ENCODE results near the gene LMX1B.

GRCh38 chr9:126681336-126681735, 67.6 kb downstream of the LMX1B start:
- no peak for TF ChIP-seq CTCF (IDR thresholded peaks at IDR 0.05)
- no peak for TF ChIP-seq POLR2AphosphoS5 (IDR thresholded peaks at IDR 0.05; ENCODE audit: low read depth, low read length)
- no peak for TF ChIP-seq REST (IDR thresholded peaks at IDR 0.05; ENCODE audit: insufficient read depth in 1 of 2, low read depth in 2 of 2, low read length in 1 of 2)
- TF ChIP-seq TCF7L2 (IDR thresholded peaks at IDR 0.05; ENCODE audit: low read depth, low read length), result no peak
- TF ChIP-seq SIN3A (IDR thresholded peaks at IDR 0.05; ENCODE audit: borderline replicate concordance, insufficient read depth, low read depth, low read length), result no peak
